GOT3 (cell line): ENCODE measurements around the gene ELL.
A peak's percentile ranks its signal among the peaks of the same experiment; 100 is the strongest.
"Not testable (repeated sequence)": the region's sequence is repeated elsewhere in the genome, so short reads cannot be mapped to it uniquely, and the experiment has no call there.

Experiments
- DNase-seq: peaks from one replicate; lab custom pipeline; 2025; ENCODE audit warnings: mixed read lengths; lab: John Stamatoyannopoulos, UW

Gene ELL

DNA sequence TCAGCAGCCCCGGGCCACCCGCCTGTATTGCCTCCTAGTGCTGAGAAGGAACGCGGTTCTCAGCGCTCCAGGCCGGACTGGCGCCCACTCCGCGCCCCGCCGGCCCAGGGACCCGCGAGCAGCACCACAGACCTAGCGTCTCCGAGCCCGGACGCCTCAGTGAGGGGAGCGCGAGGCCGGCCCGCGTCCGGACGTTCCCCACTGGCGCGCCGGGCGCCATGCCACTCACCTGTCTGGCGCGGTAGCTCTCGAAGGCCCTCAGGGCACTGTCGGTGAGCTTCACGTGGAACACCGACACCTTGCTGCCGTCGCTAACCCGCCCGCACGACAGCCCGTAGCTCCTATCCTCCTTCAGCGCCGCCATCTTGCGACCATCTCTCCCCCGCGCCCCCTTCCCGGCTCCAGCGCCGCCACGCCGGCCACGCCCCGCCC, at the start of gene ELL:
ELL (minus strand) TSS at position 379 of the 432 bp plus-strand sequence; CDS start at position 364, 15 bp downstream.
- no peak for DNase-seq

DNA sequence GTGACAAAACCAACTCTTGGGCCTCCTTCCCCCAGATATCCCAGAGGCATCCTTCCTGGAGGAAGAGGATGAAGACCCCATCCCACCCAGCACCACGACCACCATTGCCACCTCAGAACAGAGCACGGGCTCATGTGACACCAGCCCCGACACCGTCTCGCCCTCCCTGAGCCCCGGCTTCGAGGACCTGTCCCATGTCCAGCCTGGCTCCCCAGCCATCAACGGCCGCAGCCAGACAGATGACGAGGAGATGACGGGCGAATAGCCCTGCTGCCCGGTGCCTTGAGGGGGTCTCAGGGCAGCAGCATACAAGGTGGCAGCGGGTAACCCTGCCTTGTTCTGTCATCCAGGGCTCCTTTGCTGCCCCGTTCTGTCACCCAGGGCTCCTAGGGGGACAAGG, 46.5 kb upstream of the ELL start:
- no peak for DNase-seq

DNA sequence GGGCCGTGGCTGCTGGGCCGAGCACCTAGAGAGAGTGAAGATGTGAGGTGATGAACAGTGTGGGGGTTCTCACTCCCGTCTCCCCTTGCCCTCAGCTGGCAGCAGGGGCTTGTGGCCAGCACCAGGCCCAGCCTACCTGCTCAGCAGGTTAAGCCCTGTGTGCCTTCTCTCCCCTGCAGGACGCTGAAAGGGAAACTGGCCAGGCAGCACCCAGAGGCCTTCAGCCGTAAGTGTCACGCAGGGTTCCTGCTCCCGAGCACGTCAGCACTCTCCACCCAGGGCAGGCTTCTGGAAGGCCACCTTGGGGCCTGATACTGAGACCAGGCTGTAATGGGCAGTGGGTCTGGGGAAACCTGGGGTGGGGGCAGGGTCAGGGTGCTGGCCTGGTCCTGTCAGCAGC, 45.1 kb upstream of the ELL start:
- no peak for DNase-seq

DNA sequence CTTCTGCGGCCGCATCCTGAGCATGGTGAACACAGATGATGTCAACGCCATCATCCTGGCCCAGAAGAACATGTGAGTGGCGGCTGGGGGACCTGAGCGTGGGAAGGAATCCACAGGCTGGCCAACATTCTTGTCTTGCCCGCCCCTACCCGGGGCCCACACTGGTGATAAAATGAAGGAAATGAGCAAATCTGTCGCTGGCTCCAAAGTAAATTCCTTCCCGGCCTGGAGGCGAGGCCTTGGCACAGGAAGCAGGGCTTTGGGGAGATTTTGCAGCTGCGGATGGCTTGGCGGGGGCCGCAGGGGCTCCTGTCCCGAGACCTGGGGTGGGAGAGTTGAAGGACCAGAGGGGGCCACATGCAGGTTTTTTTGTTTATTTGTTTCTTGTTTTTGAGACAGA, 40.2 kb upstream of the ELL start:
- DNase-seq, result no peak

DNA sequence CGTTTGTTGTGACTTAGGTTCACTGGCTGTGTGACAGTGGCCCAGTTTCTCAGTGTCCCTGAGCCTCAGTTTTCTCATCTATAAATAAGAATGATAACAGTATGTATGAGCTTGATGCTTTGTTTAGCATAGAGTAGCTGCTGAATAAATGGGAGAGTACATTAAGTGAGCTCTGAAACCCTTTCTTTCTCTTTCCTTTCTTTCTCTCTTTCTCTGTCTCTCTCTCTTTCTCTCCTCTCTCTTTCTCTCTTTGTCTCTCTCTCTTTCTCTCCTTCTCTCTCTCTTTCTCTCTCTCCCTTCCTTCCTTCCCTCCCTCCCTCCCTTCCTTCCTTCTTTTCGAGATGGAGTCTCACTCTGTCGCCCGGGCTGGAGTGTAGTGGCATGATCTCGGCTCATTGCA, 37.8 kb upstream of the ELL start:
- no peak for DNase-seq

DNA sequence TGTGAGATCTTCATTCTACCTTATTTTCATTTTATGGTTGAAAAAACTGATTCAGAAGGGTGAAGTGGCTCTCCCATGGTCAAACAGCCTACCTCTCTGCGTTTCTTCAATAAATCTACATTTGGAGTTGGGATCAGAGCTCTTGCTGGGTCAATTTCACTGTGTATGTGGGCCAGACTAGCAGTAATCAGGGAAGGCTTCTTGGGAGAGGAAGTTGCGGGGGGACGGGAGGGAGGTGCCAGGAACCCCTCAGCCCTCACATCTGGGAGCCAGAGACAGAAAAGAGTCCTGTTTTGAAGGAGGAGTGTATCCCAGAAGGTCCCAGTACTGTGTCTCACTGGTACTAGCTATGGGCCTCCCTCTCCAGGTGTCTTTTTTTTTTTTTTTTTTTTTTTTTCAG, 36.7 kb upstream of the ELL start:
- DNase-seq, result no peak

DNA sequence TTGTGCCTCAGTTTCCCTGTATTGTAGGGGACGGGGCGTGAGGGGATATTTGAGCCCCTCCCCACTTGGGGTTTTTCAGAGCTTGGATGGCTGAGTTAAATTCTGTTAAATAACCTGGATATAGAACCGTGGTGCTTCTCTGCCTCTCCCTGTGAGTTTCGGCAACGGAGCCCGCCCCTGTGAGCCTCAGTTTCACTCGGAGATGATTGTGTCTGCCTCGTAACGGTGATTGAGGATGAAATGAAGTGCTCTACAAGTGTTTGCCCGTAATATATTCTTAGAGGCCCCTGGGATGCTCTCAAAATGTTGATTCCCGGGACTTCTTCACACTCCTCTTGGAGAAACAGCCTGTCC, 36.3 kb upstream of the ELL start:
- DNase-seq, result no peak

DNA sequence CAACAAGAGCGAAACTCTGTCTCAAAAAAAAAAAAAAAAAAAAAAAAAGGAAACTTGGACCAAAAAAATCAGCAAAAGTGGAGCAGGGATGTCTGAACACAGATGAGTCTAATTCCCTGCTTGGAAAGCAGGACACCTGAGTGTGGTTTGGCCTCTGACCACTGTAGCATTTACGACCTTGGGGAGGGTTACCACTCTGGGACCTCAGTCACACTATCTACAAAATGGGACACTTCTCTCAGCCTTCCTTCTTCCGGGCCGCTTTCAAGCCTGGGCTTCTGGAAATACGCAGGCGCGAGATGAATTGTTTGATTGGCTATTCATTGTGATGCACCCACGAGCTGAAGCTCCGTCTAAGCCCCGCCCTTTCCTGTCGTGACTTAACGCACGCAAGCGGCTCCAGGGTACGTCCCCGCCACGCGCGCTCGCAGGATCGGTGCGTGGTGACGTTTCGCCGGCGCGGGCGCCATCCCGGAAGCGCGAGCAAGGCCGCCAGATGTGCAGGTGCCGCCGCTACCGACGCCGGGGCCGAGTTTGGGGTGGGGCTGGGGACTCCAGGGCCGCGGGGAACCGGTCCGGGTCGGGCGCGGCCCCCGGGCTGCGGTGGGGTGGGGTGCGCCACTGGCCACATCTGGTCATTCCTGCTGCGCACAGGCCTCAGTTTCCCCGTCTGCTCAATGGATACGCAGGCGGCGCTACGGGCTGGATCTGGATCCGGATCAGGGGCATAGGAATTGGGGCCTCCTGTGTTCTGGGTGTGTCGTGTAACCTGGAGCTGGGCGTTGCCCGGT, 35.7 kb upstream of the ELL start, which contains the start of gene KXD1:
KXD1 (plus strand) TSS at position 460 of the 791 bp plus-strand sequence. CDS start 4,187 bp downstream, outside the sequence.
- DNase-seq, result peak; percentile 74

DNA sequence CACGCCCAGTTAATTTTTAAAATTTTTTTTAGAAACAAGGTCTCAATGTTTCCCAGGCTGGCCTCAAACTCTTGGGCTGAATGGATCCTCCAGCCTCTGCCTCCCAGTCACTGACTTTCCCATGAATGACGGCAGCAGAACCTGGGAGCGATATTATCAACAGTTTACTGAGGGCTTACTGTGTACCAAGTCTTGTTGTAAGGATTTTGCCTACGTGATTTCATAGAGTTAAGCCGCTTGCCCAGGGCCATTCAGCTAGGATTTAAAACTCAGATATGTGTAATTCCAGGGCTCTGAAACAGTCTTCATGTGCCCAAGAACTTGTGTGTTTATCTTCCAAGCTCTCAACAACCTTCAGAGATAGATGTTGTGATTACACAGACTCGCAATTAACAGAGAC, 29.8 kb upstream of the ELL start:
- DNase-seq, result no peak

DNA sequence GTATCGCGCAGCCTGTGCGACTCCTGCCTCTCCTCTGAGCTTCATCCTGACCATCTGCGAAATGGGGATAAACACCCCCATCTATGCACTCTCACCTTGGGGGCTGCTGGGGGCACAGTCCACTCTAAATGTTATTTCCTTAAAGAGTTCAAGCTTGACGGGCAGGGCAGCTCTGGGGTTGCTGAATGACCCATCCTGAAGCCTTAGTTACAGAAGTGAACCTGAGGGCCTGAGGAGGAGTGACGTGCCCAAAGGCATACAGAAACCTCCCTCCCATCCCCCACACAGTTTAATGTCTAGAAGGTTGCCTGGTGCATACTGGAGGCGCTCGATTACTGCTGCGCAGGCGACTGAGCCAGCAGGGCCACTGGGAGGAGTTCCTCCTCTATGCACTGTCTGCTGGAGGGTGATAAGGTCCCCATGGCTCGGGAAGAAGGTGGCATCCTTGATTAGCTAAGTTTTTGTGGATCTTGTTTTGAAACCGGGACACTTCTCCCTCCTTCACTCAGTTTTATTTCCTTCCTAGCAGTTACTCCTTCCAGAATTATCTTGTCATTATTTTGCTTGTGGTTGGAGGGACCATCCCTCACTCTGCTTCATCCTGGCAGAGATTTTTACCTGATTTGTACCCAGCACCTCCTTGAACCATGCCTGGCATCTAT, 22.1 kb upstream of the ELL start:
- no peak for DNase-seq

DNA sequence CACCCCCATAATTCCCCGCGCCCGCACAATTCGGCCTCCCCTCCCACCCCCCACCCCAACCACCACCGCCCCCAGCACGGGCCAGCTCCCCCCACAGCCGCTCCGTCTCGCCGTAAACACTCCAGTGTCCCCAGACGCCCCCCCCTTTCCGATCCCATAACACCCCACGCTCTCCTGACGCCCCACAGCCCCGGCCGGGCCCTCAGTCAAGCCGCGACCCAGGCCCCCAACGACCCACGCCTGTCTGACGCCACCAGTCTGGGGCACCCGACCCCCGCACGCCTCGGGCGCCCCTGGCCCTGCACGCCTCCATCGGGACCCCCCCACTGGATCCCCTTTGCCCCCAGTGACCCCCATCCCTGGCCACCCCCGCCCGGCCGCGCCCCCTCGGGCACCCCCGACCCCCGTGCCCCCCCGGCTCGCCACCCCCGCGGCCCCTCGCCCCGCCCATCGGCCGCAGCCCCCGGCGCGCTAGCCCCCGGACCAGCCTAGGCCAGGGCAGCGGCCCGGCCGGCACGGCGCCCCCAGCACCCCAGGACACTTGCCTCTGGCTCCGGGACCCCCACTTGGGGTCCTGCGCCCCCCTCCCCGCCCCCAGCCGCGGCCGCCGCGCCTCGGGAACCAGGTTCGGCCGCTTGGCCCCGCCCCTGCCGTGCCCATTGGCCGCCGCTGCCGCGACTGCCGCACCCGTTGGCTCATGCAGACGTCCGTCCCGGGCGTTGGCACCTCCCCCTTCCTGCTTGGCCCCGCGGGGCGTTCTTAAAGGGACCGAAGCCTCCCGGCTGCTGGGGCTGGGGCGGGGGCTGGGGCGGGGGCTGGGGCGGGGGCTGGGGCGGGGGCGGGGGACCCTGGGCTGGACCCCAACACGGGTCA, 21.3 kb upstream of the ELL start, which contains the start of gene FKBP8:
FKBP8 (minus strand) TSS at position 633 of the 873 bp plus-strand sequence. CDS start 1,603 bp downstream, outside the sequence.
- peak; percentile 42 for DNase-seq

DNA sequence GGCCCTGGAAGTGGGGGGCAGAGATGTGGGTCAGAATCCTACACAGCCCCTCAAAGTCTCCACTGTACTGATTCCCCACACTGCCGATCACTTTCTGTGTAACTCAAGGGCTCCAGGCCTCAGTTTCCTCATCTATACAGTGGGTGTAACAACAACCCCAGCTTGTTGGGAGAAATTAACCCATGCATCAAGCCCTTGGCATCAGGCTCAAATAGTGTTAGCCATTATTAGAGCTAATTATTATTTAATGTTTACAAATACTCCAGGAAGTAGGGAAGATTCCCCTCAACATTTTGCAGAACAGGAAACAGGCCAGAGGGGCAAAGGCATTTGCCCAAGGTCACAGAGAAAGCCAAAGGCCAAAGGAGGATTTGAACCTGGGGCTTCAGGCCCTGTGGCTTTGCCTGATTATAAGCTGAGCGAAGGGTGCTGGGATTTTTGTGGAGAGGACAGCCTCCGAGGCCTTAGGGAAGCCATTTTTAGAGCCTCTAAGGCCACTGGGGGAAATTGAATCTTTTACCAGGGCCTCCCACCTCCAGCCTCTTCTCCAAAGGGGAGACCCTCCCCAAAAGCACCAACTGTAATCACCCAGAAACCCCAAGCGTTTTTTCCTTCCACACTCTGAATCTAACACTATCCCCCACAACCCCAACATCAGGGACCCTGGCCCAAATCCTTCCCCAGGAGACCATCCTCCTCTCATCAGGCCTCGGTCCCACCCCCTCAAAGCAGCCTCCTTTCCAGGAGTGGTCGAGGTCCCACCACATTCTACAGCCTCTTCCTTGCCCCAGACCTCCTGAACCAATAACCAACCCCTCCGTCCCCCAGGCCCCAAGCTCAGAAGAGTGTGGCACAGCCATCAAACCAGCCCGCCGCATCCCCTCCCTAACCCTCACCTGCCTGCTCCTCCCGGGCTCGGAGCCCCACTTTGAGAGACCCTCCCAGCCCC, 20.4 kb upstream of the ELL start:
- DNase-seq, result no peak

DNA sequence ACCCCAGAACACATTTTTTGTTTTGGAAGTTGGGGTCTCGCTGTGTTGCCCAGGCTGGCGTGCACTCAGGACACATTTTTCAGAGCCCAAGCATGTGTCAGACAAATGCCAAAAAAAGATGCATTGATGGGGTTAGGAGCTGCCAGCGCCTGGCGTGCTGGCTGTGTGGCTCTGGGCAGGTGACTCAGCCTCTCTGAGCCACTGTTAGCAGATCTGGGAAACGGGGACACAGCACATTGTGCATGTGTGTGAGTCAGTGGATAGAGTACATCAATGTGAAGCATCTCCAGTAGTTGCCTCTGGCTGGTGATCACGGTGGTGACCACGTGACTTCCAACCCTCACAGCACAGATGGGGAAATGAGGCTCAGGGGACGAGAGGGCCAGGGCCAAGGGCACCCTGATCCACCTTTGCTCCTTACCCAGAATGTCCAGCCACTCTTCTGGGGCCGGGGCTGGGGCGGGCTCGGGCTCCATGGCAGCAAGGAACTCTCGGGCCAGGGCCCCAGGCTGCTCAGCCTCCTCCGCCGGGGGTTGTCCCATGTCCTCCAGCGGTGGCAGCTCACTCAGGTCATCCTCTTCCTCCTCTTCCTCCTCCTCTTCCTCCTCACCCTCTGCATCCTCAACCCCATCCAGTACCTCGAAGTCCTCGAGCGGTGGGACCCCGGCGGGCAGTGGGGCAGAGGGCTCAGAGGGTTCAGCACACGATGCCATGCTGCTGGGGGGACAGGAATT, 19.6 kb upstream of the ELL start:
- DNase-seq, result no peak

DNA sequence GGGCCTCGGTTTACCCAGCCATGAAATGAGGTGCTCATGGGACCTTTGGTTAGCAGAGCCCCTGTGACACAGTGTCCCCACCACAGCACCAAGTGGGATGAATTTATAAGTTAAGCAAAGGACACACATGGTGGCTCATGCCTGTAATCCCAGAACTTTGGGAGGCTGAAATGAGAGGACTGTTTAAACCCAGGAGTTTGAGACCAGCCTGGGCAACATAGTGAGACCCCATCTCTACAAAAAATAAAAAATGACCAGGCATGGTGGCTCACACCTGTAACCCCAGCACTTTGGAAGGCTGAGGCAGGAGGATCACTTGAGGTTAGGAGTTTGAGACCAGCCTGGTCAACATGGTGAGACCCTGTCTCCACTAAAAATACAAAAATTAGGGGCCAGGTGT, 18.3 kb upstream of the ELL start:
- DNase-seq, result not testable (repeated sequence)

DNA sequence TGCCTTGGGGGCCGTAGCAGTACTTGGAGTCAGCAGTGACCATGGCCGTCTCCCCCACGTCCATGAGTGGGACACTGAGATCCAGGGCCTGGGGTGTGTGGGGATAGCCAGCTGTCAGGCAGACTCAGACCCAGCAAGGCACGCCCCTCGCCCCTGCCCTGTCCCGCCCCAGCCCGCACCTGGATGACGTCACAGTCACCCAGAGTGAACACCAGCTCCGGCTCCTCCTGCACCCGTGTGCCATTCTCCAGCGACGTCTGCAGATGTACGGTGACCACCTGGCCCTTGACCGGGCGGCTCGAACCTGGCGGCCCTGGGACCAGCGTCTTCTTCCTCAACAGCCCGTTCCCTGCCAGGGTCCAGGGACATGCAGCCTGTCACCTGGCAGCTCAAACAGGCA, 17.5 kb upstream of the ELL start:
- no peak for DNase-seq

DNA sequence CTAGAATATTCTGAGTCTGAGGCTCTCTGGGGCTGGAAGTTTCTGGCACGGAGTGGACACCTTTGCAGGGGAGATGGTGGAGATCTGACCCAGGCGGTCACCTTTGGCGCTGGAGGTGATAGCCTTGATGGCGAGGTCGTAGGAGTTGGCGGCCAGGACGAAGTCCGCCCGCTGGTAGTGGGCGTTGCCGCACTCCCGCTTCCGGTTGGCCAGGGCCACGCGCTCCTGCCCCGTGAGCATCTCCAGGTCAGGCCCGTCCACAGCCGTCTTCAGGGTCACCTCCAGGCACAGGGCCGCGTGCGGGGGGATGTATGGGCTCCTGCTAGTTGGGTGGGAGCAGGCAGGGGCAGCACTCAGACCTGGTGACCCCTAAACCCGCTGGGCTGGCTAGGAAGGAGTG, 16.2 kb upstream of the ELL start:
- DNase-seq, result no peak

DNA sequence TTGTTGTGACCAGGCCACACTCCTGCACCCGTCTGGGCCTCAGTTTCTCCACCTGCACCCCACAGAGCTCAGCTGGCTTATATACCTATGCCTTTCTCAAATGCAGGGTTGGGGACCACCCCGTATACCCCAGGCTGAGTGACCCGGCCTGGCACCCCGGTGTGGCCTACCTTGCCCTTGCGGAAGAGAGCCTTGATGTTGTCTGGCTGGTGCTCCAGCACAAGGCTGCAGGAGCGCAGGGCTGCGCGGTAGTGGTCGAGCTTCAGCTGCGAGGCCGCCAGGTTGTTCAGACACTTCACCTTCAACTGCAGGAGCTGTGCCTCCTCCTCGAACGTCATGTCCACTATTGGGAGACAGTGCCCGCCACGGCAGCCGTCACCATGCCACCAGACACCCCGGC, 15.6 kb upstream of the ELL start:
- DNase-seq, result no peak

DNA sequence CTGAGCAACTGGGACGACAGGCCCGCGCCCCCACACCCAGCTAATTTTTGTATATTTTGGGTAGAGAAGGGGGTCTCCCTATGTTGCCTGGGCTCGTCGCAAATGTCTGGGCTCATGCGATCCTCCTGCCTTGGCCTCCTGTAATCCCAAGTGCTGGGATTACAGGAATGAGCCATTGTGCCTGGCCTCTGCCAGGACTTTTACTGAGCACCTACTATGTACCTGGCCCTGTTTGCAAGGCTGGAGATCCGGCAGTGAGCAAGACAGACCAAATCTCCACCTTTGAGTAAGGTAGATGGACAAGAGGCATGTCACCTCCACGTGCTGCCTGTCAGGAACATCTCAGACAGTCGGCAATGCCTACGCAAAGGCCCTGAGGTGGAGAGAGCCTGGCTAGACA, 14.6 kb upstream of the ELL start:
- DNase-seq, result no peak

DNA sequence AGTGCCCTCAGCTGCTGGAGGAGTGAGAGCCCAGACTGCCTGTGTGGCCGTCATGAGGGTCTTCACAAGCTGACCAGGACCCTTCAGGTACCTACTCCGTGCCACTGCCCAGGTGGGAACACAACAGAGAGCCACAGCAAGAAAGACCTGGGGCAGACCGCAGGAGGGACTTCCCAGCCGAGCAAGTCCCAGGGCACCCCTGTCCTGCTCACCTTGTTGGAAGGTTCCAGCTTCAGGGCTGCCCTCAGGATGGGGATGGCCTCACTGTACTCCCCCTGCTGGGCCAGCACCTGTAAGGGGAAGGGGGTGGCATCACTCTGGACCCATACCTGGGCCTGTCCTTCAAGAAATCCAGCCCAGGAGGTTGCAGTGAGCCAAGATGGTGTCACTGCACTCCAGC, 11.2 kb upstream of the ELL start:
- no peak for DNase-seq

DNA sequence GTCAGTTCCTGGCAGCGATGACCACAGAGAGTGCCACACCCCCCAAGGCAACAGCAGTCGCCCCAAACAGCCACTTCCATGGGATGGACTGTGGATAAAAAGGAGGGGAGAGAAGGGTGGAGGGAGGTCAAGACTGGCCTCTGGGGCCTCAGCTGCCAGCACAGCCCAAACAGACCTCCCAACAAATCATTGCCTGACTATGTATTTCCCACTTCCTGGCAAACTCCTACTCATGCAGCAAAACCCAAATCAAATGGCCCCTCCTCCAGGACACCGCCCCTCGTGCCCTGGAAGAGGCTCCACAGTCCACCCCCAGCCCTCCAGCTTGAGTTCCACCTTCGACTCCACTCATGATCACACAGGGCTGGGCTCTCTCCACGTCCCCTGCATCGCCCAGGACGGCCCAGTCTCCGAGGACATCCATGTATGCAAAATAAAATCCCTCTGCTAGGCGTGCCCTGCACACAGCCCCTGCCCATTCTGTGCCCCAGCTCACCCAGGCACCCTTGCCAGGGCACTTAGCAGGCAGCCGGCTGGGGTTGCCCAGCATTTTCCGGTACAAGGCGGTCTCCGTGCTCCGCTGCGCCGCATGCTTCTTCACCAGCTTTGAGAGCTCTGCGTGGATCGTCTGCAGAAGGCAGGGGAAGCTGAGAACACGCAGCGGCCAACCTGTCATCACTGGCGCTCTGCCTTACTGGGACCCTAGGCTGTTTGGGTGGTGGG, 10.5 kb upstream of the ELL start:
- no peak for DNase-seq
